Fibroblast of upper back skin (primary cell): ENCODE measurements around the gene CKAP5.

Source experiments
- DNase-seq: peaks from one replicate; pipeline ENCODE4 v3.0.0-alpha.2; 2013

Gene CKAP5

GRCh38 chr11:46761807-46762206 is 84.3 kb downstream of the CKAP5 start:
- no peak for DNase-seq

GRCh38 chr11:46760429-46761128 is 85.5 kb downstream of the CKAP5 start:
- DNase-seq, result no peak

- no peak for DNase-seq
Observed at GRCh38 chr11:46759196-46759595, 86.9 kb downstream of the CKAP5 start.

GRCh38 chr11:46755962-46756361 is 90.1 kb downstream of the CKAP5 start:
- no peak for DNase-seq

- no peak for DNase-seq
Observed at GRCh38 chr11:46747150-46747549, 98.9 kb downstream of the CKAP5 start.

GRCh38 chr11:46745995-46746394 is 100.1 kb downstream of the CKAP5 start:
- no peak for DNase-seq

GRCh38 chr11:46745328-46745727 is 100.8 kb downstream of the CKAP5 start:
- DNase-seq, result no peak

- no peak for DNase-seq
Observed at GRCh38 chr11:46743693-46744339, 102.3 kb downstream of the CKAP5 start.

- no peak for DNase-seq
Observed at GRCh38 chr11:46743043-46743442, 103.0 kb downstream of the CKAP5 start.

- no peak for DNase-seq
Observed at GRCh38 chr11:46741600-46742484, 104.2 kb downstream of the CKAP5 start.

- DNase-seq, result no peak
Observed at GRCh38 chr11:46738887-46739286, 107.2 kb downstream of the CKAP5 start.

GRCh38 chr11:46737699-46738098 is 108.4 kb downstream of the CKAP5 start:
- DNase-seq, result no peak

- no peak for DNase-seq
Observed at GRCh38 chr11:46736615-46737014, 109.5 kb downstream of the CKAP5 start.

- no peak for DNase-seq
Observed at GRCh38 chr11:46736146-46736545, 109.9 kb downstream of the CKAP5 start.

GRCh38 chr11:46733234-46733633 is 112.8 kb downstream of the CKAP5 start:
- DNase-seq, result no peak

- DNase-seq, result no peak
Observed at GRCh38 chr11:46731545-46731944, 114.5 kb downstream of the CKAP5 start.

GRCh38 chr11:46729110-46730027 is 116.7 kb downstream of the CKAP5 start:
- DNase-seq, result peak; percentile 17

- no peak for DNase-seq
Observed at GRCh38 chr11:46728659-46729040, 117.4 kb downstream of the CKAP5 start.

GRCh38 chr11:46727952-46728658 is 118.0 kb downstream of the CKAP5 start:
- no peak for DNase-seq

- DNase-seq, result no peak
Observed at GRCh38 chr11:46726206-46726862, 119.7 kb downstream of the CKAP5 start.
